Panc1 (cell line): ENCODE measurements around the gene CATSPER4. TPM values are rescaled to one million over a fixed set of nuclear protein-coding genes. Genes with fewer than 3 reads are reported as not detected.

ENCODE experiments used
- ATAC-seq: fragments of 200-7000 bp; cut with Tn5 transposase; 2 replicates; pipeline ENCODE4 v1.9.1; 2020; ENCODE audit warnings: mild to moderate bottlenecking, moderate library complexity
- BruUV-seq: library from RNA; stranded (reverse); fragments of 400-500 nt; replicated peaks from 2 replicates; lab custom pipeline; 2021; lab: Mats Ljungman, UMichigan
- CTCF ChIA-PET: fragments of 300-600 bp; sonication (Branson Sonifier 250); formaldehyde crosslinking; loops from one replicate; lab custom pipeline; 2022; ENCODE audit warnings: antibody characterized with exemption; lab: Charles Lee
- POLR2A ChIA-PET: fragments of 300-600 bp; sonication (Branson Sonifier 250); formaldehyde crosslinking; loops from one replicate; lab custom pipeline; 2022; ENCODE audit warnings: antibody characterized with exemption; lab: Charles Lee
- DNase-seq: peaks from one replicate; pipeline ENCODE4 v3.0.0-alpha.2; 2010; ENCODE audit warnings: low read depth, low spot score
- H3K27ac ChIP-seq: 2 replicates; pipeline ENCODE4 v1.5.1; 2011; ENCODE audit warnings: mild to moderate bottlenecking, low read length, inconsistent platforms
- H3K27me3 ChIP-seq: fragments of 200-500 bp; sonication (Bioruptor generic); 2 replicates; pipeline ENCODE4 v1.6.0; 2014; ENCODE audit warnings: low read length, inconsistent platforms; ENCODE audit not compliant: control insufficient read depth, insufficient read depth
- H3K36me3 ChIP-seq: fragments of 200-500 bp; sonication (Bioruptor generic); 2 replicates; pipeline ENCODE4 v1.5.1; 2014; ENCODE audit warnings: inconsistent platforms, mild to moderate bottlenecking, low read length, moderate library complexity; ENCODE audit not compliant: control insufficient read depth, insufficient read depth
- H3K4me1 ChIP-seq: 2 replicates; pipeline ENCODE4 v1.5.1; 2011; ENCODE audit warnings: inconsistent platforms, mild to moderate bottlenecking, low read length, moderate library complexity; ENCODE audit not compliant: control insufficient read depth, insufficient read depth
- H3K4me3 ChIP-seq, 2 experiments: 2 replicates each; pipeline ENCODE4 v1.5.1; 2011 to 2012; ENCODE audit warnings: low read depth in 2 of 2, low read length in 2 of 2, mild to moderate bottlenecking in 2 of 2, inconsistent platforms in 1 of 2, moderate library complexity in 1 of 2
- H3K9me3 ChIP-seq: fragments of 200-500 bp; sonication (Bioruptor generic); 2 replicates; pipeline ENCODE4 v1.5.1; 2014; ENCODE audit warnings: low read depth, mild to moderate bottlenecking, inconsistent platforms, low read length, moderate library complexity; ENCODE audit not compliant: control insufficient read depth, insufficient read depth
- POLR2AphosphoS5 ChIP-seq: IDR thresholded peaks from 2 replicates; pipeline ENCODE4 v1.6.1; 2012; ENCODE audit warnings: mild to moderate bottlenecking, low read depth, low read length, moderate library complexity
- SIN3A ChIP-seq: IDR thresholded peaks from 2 replicates; pipeline ENCODE4 v1.6.1; 2012; ENCODE audit warnings: low read depth, mild to moderate bottlenecking, low read length, moderate library complexity, borderline replicate concordance; ENCODE audit not compliant: insufficient read depth
- TCF7L2 ChIP-seq: IDR thresholded peaks from 2 replicates; pipeline ENCODE4 v1.6.1; 2011; ENCODE audit warnings: mild to moderate bottlenecking, low read depth, low read length, inconsistent platforms
- in situ Hi-C: cut with HindIII; loops from 2 replicates; pipeline ENCODE4 v1.10.0; 2016; ENCODE audit warnings: low sequenced_read_pairs, low pct_unique_long_range_greater_than_20kb
- intact Hi-C: fragments of 100-400 bp; cut with micrococcal nuclease; formaldehyde crosslinking; loops from one replicate; pipeline ENCODE4 v1.10.0; 2022; ENCODE audit not compliant: unreplicated experiment
- total RNA-seq: library from RNA; stranded (reverse); gene quantifications from one replicate; pipeline ENCODE4 v1.2.1, GENCODE V29; 2021; ENCODE audit not compliant: unreplicated experiment
- TF ChIP-seq, protein P1 (sequence below), 2 experiments: IDR thresholded peaks; 2 replicates each; pipeline ENCODE4 v1.6.1; 2011 to 2012; ENCODE audit warnings: low read depth in 2 of 2, control low read depth in 1 of 2, low read length in 1 of 2, mild to moderate bottlenecking in 1 of 2, moderate library complexity in 1 of 2; ENCODE audit not compliant: insufficient read depth in 1 of 2
- TF ChIP-seq, protein P2 (sequence below): fragments of 450-650 bp; IDR thresholded peaks from 2 replicates; pipeline ENCODE4 v1.5.1; 2017; ENCODE audit warnings: mild to moderate bottlenecking

Gene CATSPER4
- total RNA-seq, 1 experiment from 2014 or later: not detected

DNA sequence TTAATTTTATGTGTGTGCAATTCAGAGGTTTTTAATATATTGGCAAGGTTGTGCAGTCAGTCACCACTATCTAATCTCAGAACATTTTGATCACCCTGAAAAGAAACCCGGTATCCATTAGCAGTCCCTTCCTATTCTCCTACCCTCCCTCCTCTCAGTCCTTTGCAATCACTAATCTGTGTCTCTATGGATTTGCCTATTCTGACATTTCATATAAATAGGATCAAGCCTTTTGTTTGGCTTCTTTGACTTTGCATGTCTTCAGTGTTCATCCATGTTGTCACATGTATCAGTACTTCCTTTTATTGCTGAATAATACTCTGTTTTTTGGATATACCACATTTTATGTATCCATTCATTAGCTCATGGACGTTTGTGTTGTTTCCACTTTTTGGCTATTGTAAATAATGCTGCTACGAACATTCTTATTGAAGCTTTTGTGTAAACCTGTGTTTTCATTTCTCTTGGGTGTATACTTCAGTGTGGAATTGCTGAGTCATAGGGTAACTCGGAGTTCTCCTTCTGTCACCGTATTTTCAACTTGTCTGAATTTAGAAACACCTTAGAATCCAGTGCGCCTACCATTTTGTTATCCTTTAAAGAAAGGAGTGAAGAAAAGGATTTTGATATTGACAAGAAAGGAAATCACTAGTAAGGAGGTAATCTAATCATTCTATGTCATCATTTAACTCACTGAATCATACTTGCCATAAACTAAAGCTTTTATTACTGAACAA lies 47.0 kb downstream of the CATSPER4 start:
- intact Hi-C loops: no loop called here

DNA sequence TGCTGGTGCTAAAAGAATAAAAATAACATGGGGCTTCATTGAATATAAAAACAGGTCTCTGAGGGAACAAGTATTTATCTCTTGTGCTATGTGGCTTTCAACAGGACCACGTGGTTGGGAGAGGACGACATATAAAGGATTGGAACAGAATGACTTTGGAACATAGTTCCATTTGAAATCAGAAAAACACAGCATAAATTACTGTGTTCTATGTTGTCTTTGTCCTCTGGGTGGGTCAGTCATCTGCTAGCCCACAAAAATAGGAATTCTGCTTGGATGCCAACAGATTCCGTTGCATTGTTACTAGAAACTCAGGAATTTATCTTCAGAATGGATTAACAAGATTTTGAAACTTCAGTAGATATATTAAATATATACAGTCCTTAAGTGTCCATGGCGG lies 49.5 kb downstream of the CATSPER4 start:
- POLR2A ChIA-PET: interaction anchor here (0.5 kb wide), 1 partner anchor 196 kb away, joined by 4 read pairs; no protein-coding TSS in a partner anchor
- peaks cover 11% of the 10 kb centered on the region; the same call in 1 of the 2 replicates for H3K36me3 ChIP-seq

More for the DNA sequence above, 47.0 kb downstream of the CATSPER4 start:
- no peaks in the 10 kb centered on the region for H3K27me3 ChIP-seq
- peaks cover 28% of the 10 kb centered on the region for H3K4me1 ChIP-seq
- peaks cover 6% of the 10 kb centered on the region for H3K36me3 ChIP-seq
- no peaks in the 10 kb centered on the region for H3K9me3 ChIP-seq
- DNase-seq (peak; percentile 18), ATAC-seq (no peak)
- BruUV-seq: no TSS peak
- POLR2A ChIA-PET: interaction anchor here (0.5 kb wide), 1 partner anchor 9 kb away, joined by 3 read pairs; no protein-coding TSS in a partner anchor
- in situ Hi-C loops: no loop called here
- TF ChIP-seq, protein P1, sequence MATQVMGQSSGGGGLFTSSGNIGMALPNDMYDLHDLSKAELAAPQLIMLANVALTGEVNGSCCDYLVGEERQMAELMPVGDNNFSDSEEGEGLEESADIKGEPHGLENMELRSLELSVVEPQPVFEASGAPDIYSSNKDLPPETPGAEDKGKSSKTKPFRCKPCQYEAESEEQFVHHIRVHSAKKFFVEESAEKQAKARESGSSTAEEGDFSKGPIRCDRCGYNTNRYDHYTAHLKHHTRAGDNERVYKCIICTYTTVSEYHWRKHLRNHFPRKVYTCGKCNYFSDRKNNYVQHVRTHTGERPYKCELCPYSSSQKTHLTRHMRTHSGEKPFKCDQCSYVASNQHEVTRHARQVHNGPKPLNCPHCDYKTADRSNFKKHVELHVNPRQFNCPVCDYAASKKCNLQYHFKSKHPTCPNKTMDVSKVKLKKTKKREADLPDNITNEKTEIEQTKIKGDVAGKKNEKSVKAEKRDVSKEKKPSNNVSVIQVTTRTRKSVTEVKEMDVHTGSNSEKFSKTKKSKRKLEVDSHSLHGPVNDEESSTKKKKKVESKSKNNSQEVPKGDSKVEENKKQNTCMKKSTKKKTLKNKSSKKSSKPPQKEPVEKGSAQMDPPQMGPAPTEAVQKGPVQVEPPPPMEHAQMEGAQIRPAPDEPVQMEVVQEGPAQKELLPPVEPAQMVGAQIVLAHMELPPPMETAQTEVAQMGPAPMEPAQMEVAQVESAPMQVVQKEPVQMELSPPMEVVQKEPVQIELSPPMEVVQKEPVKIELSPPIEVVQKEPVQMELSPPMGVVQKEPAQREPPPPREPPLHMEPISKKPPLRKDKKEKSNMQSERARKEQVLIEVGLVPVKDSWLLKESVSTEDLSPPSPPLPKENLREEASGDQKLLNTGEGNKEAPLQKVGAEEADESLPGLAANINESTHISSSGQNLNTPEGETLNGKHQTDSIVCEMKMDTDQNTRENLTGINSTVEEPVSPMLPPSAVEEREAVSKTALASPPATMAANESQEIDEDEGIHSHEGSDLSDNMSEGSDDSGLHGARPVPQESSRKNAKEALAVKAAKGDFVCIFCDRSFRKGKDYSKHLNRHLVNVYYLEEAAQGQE (IDR thresholded peaks at IDR 0.05; ENCODE audit: insufficient read depth in 1 of 2, low read depth in 2 of 2, low read length in 1 of 2): no peak
- TF ChIP-seq TCF7L2 (no peak), POLR2AphosphoS5 (no peak), SIN3A (no peak)
- H3K4me3 ChIP-seq: no peak overlapping the region
- CTCF ChIA-PET: interaction anchor here (0.6 kb wide), 1 partner anchor 70 kb away, joined by 3 read pairs; no protein-coding TSS in a partner anchor
- H3K27ac ChIP-seq: peak overlapping the region; percentile 81

More for the DNA sequence above, 49.5 kb downstream of the CATSPER4 start:
- Histone ChIP-seq H3K4me3 (no peak overlapping the region), H3K9me3 (no peaks in the 10 kb centered on the region), H3K27ac (no peak overlapping the region), H3K4me1 (peaks cover 24% of the 10 kb centered on the region), H3K27me3 (no peaks in the 10 kb centered on the region)
- intact Hi-C loops (no loop called here), in situ Hi-C loops (no loop called here)
- no peak for TF ChIP-seq SIN3A
- no peak for TF ChIP-seq POLR2AphosphoS5
- TF ChIP-seq, protein P2, sequence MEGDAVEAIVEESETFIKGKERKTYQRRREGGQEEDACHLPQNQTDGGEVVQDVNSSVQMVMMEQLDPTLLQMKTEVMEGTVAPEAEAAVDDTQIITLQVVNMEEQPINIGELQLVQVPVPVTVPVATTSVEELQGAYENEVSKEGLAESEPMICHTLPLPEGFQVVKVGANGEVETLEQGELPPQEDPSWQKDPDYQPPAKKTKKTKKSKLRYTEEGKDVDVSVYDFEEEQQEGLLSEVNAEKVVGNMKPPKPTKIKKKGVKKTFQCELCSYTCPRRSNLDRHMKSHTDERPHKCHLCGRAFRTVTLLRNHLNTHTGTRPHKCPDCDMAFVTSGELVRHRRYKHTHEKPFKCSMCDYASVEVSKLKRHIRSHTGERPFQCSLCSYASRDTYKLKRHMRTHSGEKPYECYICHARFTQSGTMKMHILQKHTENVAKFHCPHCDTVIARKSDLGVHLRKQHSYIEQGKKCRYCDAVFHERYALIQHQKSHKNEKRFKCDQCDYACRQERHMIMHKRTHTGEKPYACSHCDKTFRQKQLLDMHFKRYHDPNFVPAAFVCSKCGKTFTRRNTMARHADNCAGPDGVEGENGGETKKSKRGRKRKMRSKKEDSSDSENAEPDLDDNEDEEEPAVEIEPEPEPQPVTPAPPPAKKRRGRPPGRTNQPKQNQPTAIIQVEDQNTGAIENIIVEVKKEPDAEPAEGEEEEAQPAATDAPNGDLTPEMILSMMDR: no peak
- TF ChIP-seq, protein P1 (IDR thresholded peaks at IDR 0.05; ENCODE audit: insufficient read depth in 1 of 2, low read depth in 2 of 2, low read length in 1 of 2): no peak
- TF ChIP-seq TCF7L2: no peak
- DNase-seq: no peak
- BruUV-seq: no TSS peak
- no peak for ATAC-seq
- CTCF ChIA-PET: no interaction called here

Other genes starting within 250 kb of the CATSPER4 start
- 8.5 TPM for gene PAFAH2, start 192.5 kb upstream of the CATSPER4 start, total RNA-seq
- gene EXTL1, start 168.8 kb upstream of the CATSPER4 start, total RNA-seq: 0.10 TPM
- gene SLC30A2, start 144.5 kb upstream of the CATSPER4 start, total RNA-seq: 0.23 TPM
- not detected for gene TRIM63, start 123.0 kb upstream of the CATSPER4 start, total RNA-seq
- gene PDIK1L, start 78.8 kb upstream of the CATSPER4 start, total RNA-seq: 8.0 TPM
- 0.05 TPM for gene FAM110D, start 31.5 kb upstream of the CATSPER4 start, total RNA-seq
- gene C1orf232, start 21.6 kb upstream of the CATSPER4 start, total RNA-seq: not detected
- gene ZNF593, start 20.7 kb upstream of the CATSPER4 start, total RNA-seq: 108 TPM
- not detected for gene ZNF593OS, start 18.8 kb upstream of the CATSPER4 start, total RNA-seq
- gene CNKSR1, start 13.1 kb upstream of the CATSPER4 start, total RNA-seq: 13.7 TPM
- 51.8 TPM for gene CEP85, start 43.6 kb downstream of the CATSPER4 start, total RNA-seq
- gene SH3BGRL3, start 89.5 kb downstream of the CATSPER4 start, total RNA-seq: 193 TPM
- gene UBXN11, start 116.0 kb downstream of the CATSPER4 start, total RNA-seq: 23.7 TPM
- gene CD52, start 127.4 kb downstream of the CATSPER4 start, total RNA-seq: 1.6 TPM
- 0.64 TPM for gene CRYBG2, start 163.5 kb downstream of the CATSPER4 start, total RNA-seq
- gene ZNF683, start 182.1 kb downstream of the CATSPER4 start, total RNA-seq: not detected
- gene LIN28A, start 220.2 kb downstream of the CATSPER4 start, total RNA-seq: 0.64 TPM
- gene DHDDS, start 241.7 kb downstream of the CATSPER4 start, total RNA-seq: 56.7 TPM